ACHN (cell line): ENCODE measurements around the gene PKLR.
"Not testable (repeated sequence)": the region's sequence is repeated elsewhere in the genome, so short reads cannot be mapped to it uniquely, and the experiment has no call there.

Experiments
- DNase-seq: peaks from one replicate; pipeline ENCODE4 v3.0.0-alpha.2; 2015
- in situ Hi-C: cut with HindIII; loops from 2 replicates; pipeline ENCODE4 v1.10.0; 2017; ENCODE audit warnings: low sequenced_read_pairs, low pct_ligation_motif_present, low pct_unique_long_range_greater_than_20kb

Gene PKLR

GRCh38 chr1:155294520-155295182 is 6.6 kb downstream of the PKLR start:
- in situ Hi-C loops, result no loop called here
- no peak for DNase-seq

- in situ Hi-C loops, result no loop called here
- DNase-seq, result no peak
Measured at GRCh38 chr1:155293086-155293749, 8.0 kb downstream of the PKLR start.

GRCh38 chr1:155291006-155291405 is 10.2 kb downstream of the PKLR start:
- DNase-seq, in situ Hi-C loops: not testable (repeated sequence)

GRCh38 chr1:155287987-155288543 is 13.2 kb downstream of the PKLR start:
- DNase-seq, result no peak
- in situ Hi-C loops, result no loop called here

- DNase-seq, result no peak
- in situ Hi-C loops, result no loop called here
Measured at GRCh38 chr1:155286544-155286943, 14.7 kb downstream of the PKLR start.

GRCh38 chr1:155285631-155286044 is 15.6 kb downstream of the PKLR start:
- no peak for DNase-seq
- in situ Hi-C loops, result no loop called here

- in situ Hi-C loops, result no loop called here
- DNase-seq, result no peak
Measured at GRCh38 chr1:155285063-155285462, 16.2 kb downstream of the PKLR start.

GRCh38 chr1:155284476-155284875 is 16.8 kb downstream of the PKLR start:
- DNase-seq, result no peak
- in situ Hi-C loops, result no loop called here

- in situ Hi-C loops, result no loop called here
- DNase-seq, result no peak
Measured at GRCh38 chr1:155282488-155283091, 18.6 kb downstream of the PKLR start.

GRCh38 chr1:155279268-155279667 is 22.0 kb downstream of the PKLR start:
- in situ Hi-C loops, result no loop called here
- DNase-seq, result no peak

GRCh38 chr1:155278689-155279160 is 22.5 kb downstream of the PKLR start:
- in situ Hi-C loops, result no loop called here

GRCh38 chr1:155277902-155278688 is 23.1 kb downstream of the PKLR start:
- in situ Hi-C loops, result no loop called here

More at GRCh38 chr1:155278689-155279160, 22.5 kb downstream of the PKLR start:
- DNase-seq, result peak; percentile 8

GRCh38 chr1:155277070-155277901 is 24.0 kb downstream of the PKLR start, which contains the start of gene HCN3:
Gene HCN3 (plus strand): TSS chr1:155277463. CDS start chr1:155277591, 128 bp downstream.
- DNase-seq, result peak; percentile 98
- in situ Hi-C loops, result no loop called here

More at GRCh38 chr1:155277902-155278688, 23.1 kb downstream of the PKLR start:
- peak; percentile 62 for DNase-seq

- peak; percentile 94 for DNase-seq
- in situ Hi-C loops, result loop anchor here (5.0 kb wide), 1 partner anchor 49 kb away; the partner anchor contains the start of gene RUSC1
Measured at GRCh38 chr1:155273343-155274245, 27.6 kb downstream of the PKLR start, which contains the start of gene CLK2. Gene CLK2 (minus strand): TSS chr1:155273504. CDS start chr1:155270977, 2,527 bp downstream.

- in situ Hi-C loops, result loop anchor here (5.0 kb wide), 1 partner anchor 50 kb away; the partner anchor contains the start of gene RUSC1
Measured at GRCh38 chr1:155272466-155273342, 28.5 kb downstream of the PKLR start.

GRCh38 chr1:155269381-155269780 is 31.9 kb downstream of the PKLR start:
- in situ Hi-C loops, result no loop called here
- no peak for DNase-seq

More at GRCh38 chr1:155272466-155273342, 28.5 kb downstream of the PKLR start:
- DNase-seq, result peak; percentile 70
